ENCODE data around the gene MGME1. TPM values are rescaled to one million over a fixed set of nuclear protein-coding genes. Genes with fewer than 3 reads are reported as not detected.

The MGME1 gene
- total and polyA plus RNA-seq, 2 experiments from 2014 or later, result 5.6 to 10.4 TPM

- Histone ChIP-seq H3K9me3 (ENCODE audit: low read depth) (no peaks in the 10 kb centered on the region), H3K79me2 (ENCODE audit: insufficient read depth) (peaks cover 97% of the 10 kb centered on the region), H4K20me1 (ENCODE audit: insufficient read depth) (peaks cover 3% of the 10 kb centered on the region; the same call in 1 of the 2 replicates), H3K27me3 (replicated peaks; ENCODE audit: insufficient read depth) (no peaks in the 10 kb centered on the region), H3K9ac (no peak overlapping the region), H3K4me1 (ENCODE audit: insufficient read depth) (no peaks in the 10 kb centered on the region), H3K9me2 (ENCODE audit: insufficient read depth) (no peaks in the 10 kb centered on the region), H3K36me3 (ENCODE audit: low read depth) (peaks cover 98% of the 10 kb centered on the region), H3K4me3 (no peak overlapping the region), H3K27ac (no peak overlapping the region), H3F3A (ENCODE audit: insufficient read depth) (peaks cover 34% of the 10 kb centered on the region), H3K4me2 (ENCODE audit: unreplicated experiment) (no peak overlapping the region), H2AFZ (no peak overlapping the region)
- no peak for TF ChIP-seq EZH2 (IDR thresholded peaks at IDR 0.05; ENCODE audit: insufficient read depth, poor library complexity, severe bottlenecking)
- TF ChIP-seq EZH2phosphoT487 (IDR thresholded peaks at IDR 0.05; ENCODE audit: insufficient read depth, low read depth), result no peak
- 85% methylated on average over 6 of the region's 6 CpGs for WGBS, 2 experiments (ENCODE audit: low coverage in 1 of 2, low lambda C conversion rate in 2 of 2, missing lambda C conversion rate in 2 of 2)
- in situ Hi-C loops (cut with MboI), result no loop called here
- no peak for DNase-seq
Measured at GRCh38 chr20:17950670-17951069, 18.1 kb upstream of the MGME1 start.

DNA sequence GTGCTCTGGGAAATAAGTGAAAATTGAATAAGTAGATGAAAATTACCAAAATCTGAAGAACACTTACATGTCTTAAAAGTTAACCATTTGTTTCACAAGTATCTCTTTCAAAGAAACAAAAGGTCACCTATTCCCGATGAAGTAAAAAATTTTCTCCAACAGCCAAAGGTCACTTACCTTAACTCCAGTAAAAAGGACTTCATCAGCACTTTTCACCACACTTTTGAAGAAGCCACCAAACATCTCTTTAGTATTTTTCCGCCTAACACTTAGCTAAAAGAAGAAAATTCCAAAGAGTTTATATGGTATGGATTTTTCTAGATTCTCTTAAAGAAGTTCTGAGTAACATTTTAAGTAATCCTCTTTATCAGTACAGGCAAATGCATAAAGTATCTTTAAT is 17.5 kb upstream of the MGME1 start:
- no peak for DNase-seq
- Histone ChIP-seq H3K4me2 (ENCODE audit: unreplicated experiment) (no peak overlapping the region), H3F3A (ENCODE audit: insufficient read depth) (peaks cover 39% of the 10 kb centered on the region), H2AFZ (no peak overlapping the region), H3K9me3 (ENCODE audit: low read depth) (no peaks in the 10 kb centered on the region), H3K9ac (no peak overlapping the region), H3K79me2 (ENCODE audit: insufficient read depth) (peaks cover 97% of the 10 kb centered on the region), H4K20me1 (ENCODE audit: insufficient read depth) (peaks cover 3% of the 10 kb centered on the region; the same call in 1 of the 2 replicates), H3K36me3 (ENCODE audit: low read depth) (peaks cover 99% of the 10 kb centered on the region), H3K9me2 (ENCODE audit: insufficient read depth) (no peaks in the 10 kb centered on the region), H3K4me1 (ENCODE audit: insufficient read depth) (no peaks in the 10 kb centered on the region), H3K27me3 (replicated peaks; ENCODE audit: insufficient read depth) (no peaks in the 10 kb centered on the region), H3K27ac (no peak overlapping the region), H3K4me3 (no peak overlapping the region)
- TF ChIP-seq EZH2 (IDR thresholded peaks at IDR 0.05; ENCODE audit: insufficient read depth, poor library complexity, severe bottlenecking), result no peak
- no peak for TF ChIP-seq EZH2phosphoT487 (IDR thresholded peaks at IDR 0.05; ENCODE audit: insufficient read depth, low read depth)
- in situ Hi-C loops (cut with MboI), result no loop called here
- WGBS, 2 experiments (ENCODE audit: low coverage in 1 of 2, low lambda C conversion rate in 2 of 2, missing lambda C conversion rate in 2 of 2), result 75% methylated on average over 2 of the region's 2 CpGs

DNA sequence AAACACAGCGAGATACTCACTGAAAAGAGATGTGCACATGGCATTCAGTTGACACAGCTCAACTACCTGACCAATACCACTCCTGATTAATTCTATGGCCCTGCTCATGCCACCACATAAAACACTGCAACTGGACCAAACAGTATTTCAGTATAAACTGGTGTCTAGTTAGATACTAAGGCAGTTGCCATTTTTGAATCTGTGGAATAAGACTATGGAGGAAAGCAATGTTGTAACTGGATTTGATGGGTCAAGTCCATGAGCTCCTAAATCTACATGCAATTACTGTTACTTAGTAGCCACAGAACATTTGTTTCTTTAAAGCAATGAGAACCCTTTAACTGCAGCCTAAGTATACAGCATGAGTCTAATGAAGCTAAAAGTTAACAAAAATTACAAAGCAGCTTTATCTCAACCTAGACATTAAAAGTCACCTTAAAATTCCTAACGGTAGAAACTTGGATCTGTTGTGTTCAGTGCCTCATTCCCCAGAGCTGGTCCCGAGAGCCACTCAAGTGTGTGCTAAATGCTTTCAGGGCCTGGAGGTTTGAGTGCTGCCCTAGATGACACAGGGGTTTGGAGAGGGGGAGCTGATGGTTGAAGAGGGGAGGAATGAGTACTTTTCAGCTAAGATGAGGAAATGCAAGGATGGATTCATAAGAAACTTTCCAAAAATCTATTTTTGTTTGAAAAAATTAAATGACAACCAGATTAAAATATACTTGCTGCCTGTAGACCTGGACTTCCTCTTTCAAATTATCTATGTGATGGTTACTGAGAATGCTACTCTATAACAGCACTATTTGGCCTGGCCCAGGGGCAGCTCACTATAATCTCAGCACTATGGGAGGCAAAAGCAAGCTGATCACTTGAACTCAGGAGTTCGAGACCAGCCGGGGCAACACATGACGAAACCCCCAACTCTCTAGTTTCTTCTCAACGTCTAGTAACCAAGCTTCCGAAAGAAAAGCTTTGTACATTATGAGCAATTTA is 15.8 kb upstream of the MGME1 start:
- no peaks in the 10 kb centered on the region for H3K9me2 ChIP-seq (ENCODE audit: insufficient read depth)
- H4K20me1 ChIP-seq (ENCODE audit: insufficient read depth), result peaks cover 6% of the 10 kb centered on the region; the same call in 1 of the 2 replicates
- H3K36me3 ChIP-seq (ENCODE audit: low read depth), result peaks cover 82% of the 10 kb centered on the region
- H3K4me2 ChIP-seq (ENCODE audit: unreplicated experiment), result no peak overlapping the region
- H2AFZ ChIP-seq, result no peak overlapping the region
- no peaks in the 10 kb centered on the region for H3K27me3 ChIP-seq (replicated peaks; ENCODE audit: insufficient read depth)
- H3F3A ChIP-seq (ENCODE audit: insufficient read depth), result peaks cover 41% of the 10 kb centered on the region
- no peak for DNase-seq
- H3K9ac ChIP-seq, result no peak overlapping the region
- H3K9me3 ChIP-seq (ENCODE audit: low read depth), result no peaks in the 10 kb centered on the region
- peaks cover 7% of the 10 kb centered on the region for H3K4me1 ChIP-seq (ENCODE audit: insufficient read depth)
- TF ChIP-seq EZH2phosphoT487 (IDR thresholded peaks at IDR 0.05; ENCODE audit: insufficient read depth, low read depth) (no peak), EZH2 (IDR thresholded peaks at IDR 0.05; ENCODE audit: insufficient read depth, poor library complexity, severe bottlenecking) (no peak)
- H3K4me3 ChIP-seq, result no peak overlapping the region
- no peak overlapping the region for H3K27ac ChIP-seq
- in situ Hi-C loops (cut with MboI), result no loop called here
- 85 to 86% methylated on average over 8 of the region's 8 CpGs for WGBS, 2 experiments (ENCODE audit: low coverage in 1 of 2, low lambda C conversion rate in 2 of 2, missing lambda C conversion rate in 2 of 2)
- peaks cover 100% of the 10 kb centered on the region for H3K79me2 ChIP-seq (ENCODE audit: insufficient read depth)

DNA sequence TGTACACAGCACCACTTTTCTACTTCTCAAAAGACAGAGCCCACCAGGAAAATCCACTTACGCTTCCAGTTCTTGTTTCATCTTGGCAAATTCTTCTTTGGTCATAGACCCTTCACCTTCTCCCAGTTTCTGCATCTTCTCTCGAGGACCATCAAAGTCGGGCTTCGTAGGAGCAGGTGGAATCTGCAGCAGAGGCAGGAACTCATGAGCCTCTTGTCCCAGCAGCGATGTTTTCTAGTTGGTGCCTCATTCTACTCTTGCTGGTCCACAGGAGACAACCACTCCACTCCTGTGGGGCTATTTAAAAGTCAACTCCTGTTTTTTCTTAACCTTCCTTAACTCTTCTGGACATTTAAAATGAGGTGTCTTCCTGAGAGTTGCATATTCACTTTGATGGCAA is 14.9 kb upstream of the MGME1 start:
- Histone ChIP-seq H3K9me3 (ENCODE audit: low read depth) (no peaks in the 10 kb centered on the region), H2AFZ (no peak overlapping the region), H3K9me2 (ENCODE audit: insufficient read depth) (no peaks in the 10 kb centered on the region), H3K27me3 (replicated peaks; ENCODE audit: insufficient read depth) (no peaks in the 10 kb centered on the region), H3K79me2 (ENCODE audit: insufficient read depth) (peaks cover 100% of the 10 kb centered on the region), H3K36me3 (ENCODE audit: low read depth) (peaks cover 73% of the 10 kb centered on the region), H3K4me2 (ENCODE audit: unreplicated experiment) (no peak overlapping the region), H4K20me1 (ENCODE audit: insufficient read depth) (peaks cover 14% of the 10 kb centered on the region), H3K9ac (no peak overlapping the region), H3K4me1 (ENCODE audit: insufficient read depth) (peaks cover 17% of the 10 kb centered on the region), H3F3A (ENCODE audit: insufficient read depth) (peaks cover 41% of the 10 kb centered on the region), H3K4me3 (no peak overlapping the region), H3K27ac (no peak overlapping the region)
- in situ Hi-C loops (cut with MboI), result no loop called here
- no peak for DNase-seq
- 98 to 99% methylated on average over 5 of the region's 5 CpGs for WGBS, 2 experiments (ENCODE audit: low coverage in 1 of 2, low lambda C conversion rate in 2 of 2, missing lambda C conversion rate in 2 of 2)
- TF ChIP-seq EZH2phosphoT487 (IDR thresholded peaks at IDR 0.05; ENCODE audit: insufficient read depth, low read depth), result no peak
